Loucy (cell line): ENCODE results near the gene HOXA10.
A peak's percentile ranks its signal among the peaks of the same experiment; 100 is the strongest.

Source experiments
- H2AFZ ChIP-seq: fragments of 200-600 bp; sonication (generic); 2 replicates; pipeline ENCODE4 v1.6.0; 2016; ENCODE audit warnings: antibody characterized with exemption, mild to moderate bottlenecking, low read length, moderate library complexity
- H3F3A ChIP-seq: fragments of 200-600 bp; 2 replicates; pipeline ENCODE4 v1.6.0; 2016; ENCODE audit warnings: antibody characterized with exemption, low read depth, mild to moderate bottlenecking
- H3K27me3 ChIP-seq: fragments of 200-600 bp; sonication (generic); 2 replicates; pipeline ENCODE4 v1.6.1; 2014; ENCODE audit warnings: low read length, mild to moderate bottlenecking; ENCODE audit not compliant: insufficient read depth, poor library complexity, severe bottlenecking
- H3K36me3 ChIP-seq: fragments of 200-600 bp; sonication (generic); 2 replicates; pipeline ENCODE4 v1.6.1; 2016; ENCODE audit warnings: low read length; ENCODE audit not compliant: insufficient read depth
- H3K4me1 ChIP-seq: fragments of 200-600 bp; sonication (generic); 2 replicates; pipeline ENCODE4 v1.5.1; 2014; ENCODE audit warnings: low read length, mild to moderate bottlenecking; ENCODE audit not compliant: insufficient read depth, poor library complexity, severe bottlenecking
- H3K4me2 ChIP-seq: fragments of 200-600 bp; sonication (generic); 2 replicates; pipeline ENCODE4 v1.6.0; 2014; ENCODE audit warnings: antibody characterized with exemption, low read length, low read depth, mild to moderate bottlenecking; ENCODE audit not compliant: poor library complexity, severe bottlenecking
- H3K4me3 ChIP-seq: fragments of 200-600 bp; sonication (generic); 2 replicates; pipeline ENCODE4 v1.5.1; 2014; ENCODE audit warnings: low read length, mild to moderate bottlenecking, mixed read lengths; ENCODE audit not compliant: poor library complexity, severe bottlenecking
- H3K79me2 ChIP-seq: fragments of 200-600 bp; sonication (generic); 2 replicates; pipeline ENCODE4 v1.6.1; 2014; ENCODE audit warnings: low read length; ENCODE audit not compliant: insufficient read depth
- H3K9ac ChIP-seq: fragments of 200-600 bp; sonication (generic); 2 replicates; pipeline ENCODE4 v1.6.0; 2014; ENCODE audit warnings: mild to moderate bottlenecking, low read depth, low read length, moderate library complexity; ENCODE audit not compliant: poor library complexity, severe bottlenecking
- H3K9me2 ChIP-seq: fragments of 200-600 bp; sonication (generic); replicated peaks from 2 replicates; pipeline ENCODE4 v1.6.1; 2016; ENCODE audit warnings: low read depth, low read length, mixed read lengths
- H3K9me3 ChIP-seq: fragments of 200-600 bp; sonication (generic); 2 replicates; pipeline ENCODE4 v1.6.1; 2014; ENCODE audit warnings: mild to moderate bottlenecking, antibody characterized with exemption, low read length, low read depth; ENCODE audit not compliant: insufficient read depth
- H4K20me1 ChIP-seq: fragments of 200-600 bp; sonication (generic); 2 replicates; pipeline ENCODE4 v1.6.0; 2014; ENCODE audit warnings: antibody characterized with exemption, low read length, mild to moderate bottlenecking; ENCODE audit not compliant: insufficient read depth, poor library complexity, severe bottlenecking
- EZH2phosphoT487 ChIP-seq: fragments of 200-600 bp; IDR thresholded peaks from 2 replicates; pipeline ENCODE4 v1.6.1; 2018; ENCODE audit warnings: antibody characterized with exemption, mild to moderate bottlenecking, moderate library complexity, borderline replicate concordance
- TF ChIP-seq, protein P1 (sequence below): fragments of 200-600 bp; sonication (generic); conservative IDR thresholded peaks from 2 replicates; pipeline ENCODE4 v1.5.1; 2014; ENCODE audit warnings: mild to moderate bottlenecking, antibody characterized with exemption, low read length

Gene HOXA10

DNA sequence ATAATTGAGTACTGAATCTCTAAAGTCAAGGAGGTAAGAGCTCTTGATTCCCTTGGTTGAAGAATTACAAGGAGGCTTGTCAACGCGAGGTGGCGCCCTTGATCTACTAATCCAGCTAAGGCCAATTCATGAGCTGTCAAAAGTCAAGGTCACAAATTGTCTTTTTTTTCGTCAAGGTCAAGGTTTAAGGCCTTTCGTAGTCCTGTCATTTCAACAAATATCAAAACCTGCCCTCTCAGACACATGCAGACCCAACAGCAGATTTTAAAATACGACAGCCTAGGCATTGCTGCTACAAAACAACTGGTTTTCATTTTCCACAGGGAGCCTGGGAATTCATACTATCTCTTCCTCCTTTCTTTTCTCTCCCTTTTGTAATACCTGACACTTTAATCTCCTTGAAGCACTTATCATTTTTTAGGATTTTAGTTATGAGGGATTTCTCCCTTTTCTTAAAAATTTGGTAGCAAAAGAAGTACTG is 22.2 kb upstream of the HOXA10 start:
- Histone ChIP-seq H2AFZ (no peak overlapping the region), H3K79me2 (peaks cover 95% of the 10 kb centered on the region), H3K9me3 (no peaks in the 10 kb centered on the region), H3K36me3 (peaks cover 11% of the 10 kb centered on the region), H3K9ac (peak overlapping the region; percentile 99), H3K4me3 (peak overlapping the region; percentile 91), H4K20me1 (peaks cover 60% of the 10 kb centered on the region), H3K27me3 (peaks cover 16% of the 10 kb centered on the region), H3F3A (0 out of 2 replicates have a peak, but pooled peaks cover 4% of the 10 kb centered on the region), H3K4me2 (peak overlapping the region; percentile 98), H3K4me1 (peaks cover 34% of the 10 kb centered on the region), H3K9me2 (no peaks in the 10 kb centered on the region)
- TF ChIP-seq EZH2phosphoT487, result no peak
- TF ChIP-seq, protein P1, sequence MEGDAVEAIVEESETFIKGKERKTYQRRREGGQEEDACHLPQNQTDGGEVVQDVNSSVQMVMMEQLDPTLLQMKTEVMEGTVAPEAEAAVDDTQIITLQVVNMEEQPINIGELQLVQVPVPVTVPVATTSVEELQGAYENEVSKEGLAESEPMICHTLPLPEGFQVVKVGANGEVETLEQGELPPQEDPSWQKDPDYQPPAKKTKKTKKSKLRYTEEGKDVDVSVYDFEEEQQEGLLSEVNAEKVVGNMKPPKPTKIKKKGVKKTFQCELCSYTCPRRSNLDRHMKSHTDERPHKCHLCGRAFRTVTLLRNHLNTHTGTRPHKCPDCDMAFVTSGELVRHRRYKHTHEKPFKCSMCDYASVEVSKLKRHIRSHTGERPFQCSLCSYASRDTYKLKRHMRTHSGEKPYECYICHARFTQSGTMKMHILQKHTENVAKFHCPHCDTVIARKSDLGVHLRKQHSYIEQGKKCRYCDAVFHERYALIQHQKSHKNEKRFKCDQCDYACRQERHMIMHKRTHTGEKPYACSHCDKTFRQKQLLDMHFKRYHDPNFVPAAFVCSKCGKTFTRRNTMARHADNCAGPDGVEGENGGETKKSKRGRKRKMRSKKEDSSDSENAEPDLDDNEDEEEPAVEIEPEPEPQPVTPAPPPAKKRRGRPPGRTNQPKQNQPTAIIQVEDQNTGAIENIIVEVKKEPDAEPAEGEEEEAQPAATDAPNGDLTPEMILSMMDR, result peak; percentile 88

DNA sequence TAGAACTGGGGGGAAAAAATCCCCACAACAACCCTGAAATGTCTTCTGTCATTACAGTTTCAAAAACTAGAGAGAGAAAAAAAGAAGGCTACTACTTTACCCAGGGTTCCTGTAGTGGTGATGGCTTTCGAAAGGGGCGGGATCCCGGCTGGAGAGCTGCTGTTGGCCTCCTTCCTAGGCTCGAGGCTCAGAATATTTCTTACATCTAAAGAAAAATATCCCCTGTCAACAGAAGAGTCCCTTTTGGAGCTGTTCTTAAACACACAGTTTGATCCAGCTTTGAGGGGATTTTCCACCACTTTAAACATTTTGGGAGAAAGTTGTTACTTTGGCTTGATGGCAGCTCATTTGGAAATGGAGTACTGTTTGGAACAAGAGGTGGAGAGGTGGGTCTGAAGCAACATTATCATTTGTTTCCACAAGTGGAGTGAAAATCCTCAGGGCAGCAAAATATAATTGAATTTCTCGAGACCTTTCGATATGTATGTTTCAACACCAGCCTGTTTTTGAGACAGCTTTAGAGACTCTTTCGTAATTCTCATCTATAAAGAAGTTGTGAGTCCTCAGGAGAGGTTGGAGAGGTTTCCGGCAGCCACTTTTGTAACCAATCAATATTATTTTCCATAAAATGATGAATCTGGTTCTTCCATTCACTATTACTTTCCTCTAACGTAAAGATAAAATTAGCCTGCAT is 20.7 kb upstream of the HOXA10 start:
- Histone ChIP-seq H3K4me1 (peaks cover 41% of the 10 kb centered on the region), H3K9ac (peak overlapping the region; percentile 99), H3K79me2 (peaks cover 97% of the 10 kb centered on the region), H2AFZ (no peak overlapping the region), H3K27me3 (peaks cover 16% of the 10 kb centered on the region), H3K9me3 (no peaks in the 10 kb centered on the region), H4K20me1 (peaks cover 68% of the 10 kb centered on the region), H3F3A (0 out of 2 replicates have a peak, but pooled peaks cover 4% of the 10 kb centered on the region), H3K9me2 (no peaks in the 10 kb centered on the region), H3K36me3 (peaks cover 11% of the 10 kb centered on the region), H3K4me3 (peak overlapping the region; percentile 91), H3K4me2 (peak overlapping the region; percentile 98)
- no peak for TF ChIP-seq EZH2phosphoT487
- TF ChIP-seq, protein P1, result no peak

DNA sequence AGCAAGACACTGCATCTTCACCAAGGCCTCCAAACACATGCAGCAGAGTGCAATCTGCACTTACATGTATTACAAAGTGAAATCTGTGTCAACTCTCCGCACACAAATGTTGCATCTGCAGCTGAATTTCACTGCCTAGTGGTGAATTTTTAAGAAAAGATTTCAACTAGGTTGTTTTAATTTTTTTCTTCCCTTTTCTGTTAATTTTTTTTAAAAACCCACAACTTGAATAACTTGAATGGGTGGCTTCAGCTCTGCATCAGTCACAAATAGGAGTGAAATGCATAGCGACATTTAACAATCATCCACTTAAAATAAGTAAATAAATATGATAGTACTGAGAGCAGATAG is 19.9 kb upstream of the HOXA10 start:
- H3K36me3 ChIP-seq, result peaks cover 11% of the 10 kb centered on the region
- H4K20me1 ChIP-seq, result peaks cover 65% of the 10 kb centered on the region
- H3K27me3 ChIP-seq, result peaks cover 16% of the 10 kb centered on the region
- H3K9ac ChIP-seq, result peak overlapping the region; percentile 99
- TF ChIP-seq, protein P1, result no peak
- no peak for TF ChIP-seq EZH2phosphoT487
- 0 out of 2 replicates have a peak, but pooled peaks cover 4% of the 10 kb centered on the region for H3F3A ChIP-seq
- peak overlapping the region; percentile 91 for H3K4me3 ChIP-seq
- H2AFZ ChIP-seq, result no peak overlapping the region
- H3K4me2 ChIP-seq, result peak overlapping the region; percentile 98
- H3K9me3 ChIP-seq, result no peaks in the 10 kb centered on the region
- H3K4me1 ChIP-seq, result peaks cover 46% of the 10 kb centered on the region
- H3K9me2 ChIP-seq, result no peaks in the 10 kb centered on the region
- H3K79me2 ChIP-seq, result peaks cover 100% of the 10 kb centered on the region
